Loucy (cell line): ENCODE measurements around the gene NDUFAF5.

Experiments used
- H2AFZ ChIP-seq: fragments of 200-600 bp; sonication (generic); 2 replicates; pipeline ENCODE4 v1.6.0; 2016; ENCODE audit warnings: antibody characterized with exemption, mild to moderate bottlenecking, low read length, moderate library complexity
- H3F3A ChIP-seq: fragments of 200-600 bp; 2 replicates; pipeline ENCODE4 v1.6.0; 2016; ENCODE audit warnings: antibody characterized with exemption, low read depth, mild to moderate bottlenecking
- H3K27me3 ChIP-seq: fragments of 200-600 bp; sonication (generic); 2 replicates; pipeline ENCODE4 v1.6.1; 2014; ENCODE audit warnings: low read length, mild to moderate bottlenecking; ENCODE audit not compliant: insufficient read depth, poor library complexity, severe bottlenecking
- H3K36me3 ChIP-seq: fragments of 200-600 bp; sonication (generic); 2 replicates; pipeline ENCODE4 v1.6.1; 2016; ENCODE audit warnings: low read length; ENCODE audit not compliant: insufficient read depth
- H3K4me1 ChIP-seq: fragments of 200-600 bp; sonication (generic); 2 replicates; pipeline ENCODE4 v1.5.1; 2014; ENCODE audit warnings: low read length, mild to moderate bottlenecking; ENCODE audit not compliant: insufficient read depth, poor library complexity, severe bottlenecking
- H3K4me2 ChIP-seq: fragments of 200-600 bp; sonication (generic); 2 replicates; pipeline ENCODE4 v1.6.0; 2014; ENCODE audit warnings: antibody characterized with exemption, low read length, low read depth, mild to moderate bottlenecking; ENCODE audit not compliant: poor library complexity, severe bottlenecking
- H3K4me3 ChIP-seq: fragments of 200-600 bp; sonication (generic); 2 replicates; pipeline ENCODE4 v1.5.1; 2014; ENCODE audit warnings: low read length, mild to moderate bottlenecking, mixed read lengths; ENCODE audit not compliant: poor library complexity, severe bottlenecking
- H3K79me2 ChIP-seq: fragments of 200-600 bp; sonication (generic); 2 replicates; pipeline ENCODE4 v1.6.1; 2014; ENCODE audit warnings: low read length; ENCODE audit not compliant: insufficient read depth
- H3K9ac ChIP-seq: fragments of 200-600 bp; sonication (generic); 2 replicates; pipeline ENCODE4 v1.6.0; 2014; ENCODE audit warnings: mild to moderate bottlenecking, low read depth, low read length, moderate library complexity; ENCODE audit not compliant: poor library complexity, severe bottlenecking
- H3K9me2 ChIP-seq: fragments of 200-600 bp; sonication (generic); replicated peaks from 2 replicates; pipeline ENCODE4 v1.6.1; 2016; ENCODE audit warnings: low read depth, low read length, mixed read lengths
- H3K9me3 ChIP-seq: fragments of 200-600 bp; sonication (generic); 2 replicates; pipeline ENCODE4 v1.6.1; 2014; ENCODE audit warnings: mild to moderate bottlenecking, antibody characterized with exemption, low read length, low read depth; ENCODE audit not compliant: insufficient read depth
- H4K20me1 ChIP-seq: fragments of 200-600 bp; sonication (generic); 2 replicates; pipeline ENCODE4 v1.6.0; 2014; ENCODE audit warnings: antibody characterized with exemption, low read length, mild to moderate bottlenecking; ENCODE audit not compliant: insufficient read depth, poor library complexity, severe bottlenecking
- EZH2phosphoT487 ChIP-seq: fragments of 200-600 bp; IDR thresholded peaks from 2 replicates; pipeline ENCODE4 v1.6.1; 2018; ENCODE audit warnings: antibody characterized with exemption, mild to moderate bottlenecking, moderate library complexity, borderline replicate concordance
- TF ChIP-seq, protein P1 (sequence below): fragments of 200-600 bp; sonication (generic); conservative IDR thresholded peaks from 2 replicates; pipeline ENCODE4 v1.5.1; 2014; ENCODE audit warnings: mild to moderate bottlenecking, antibody characterized with exemption, low read length

The NDUFAF5 gene

DNA sequence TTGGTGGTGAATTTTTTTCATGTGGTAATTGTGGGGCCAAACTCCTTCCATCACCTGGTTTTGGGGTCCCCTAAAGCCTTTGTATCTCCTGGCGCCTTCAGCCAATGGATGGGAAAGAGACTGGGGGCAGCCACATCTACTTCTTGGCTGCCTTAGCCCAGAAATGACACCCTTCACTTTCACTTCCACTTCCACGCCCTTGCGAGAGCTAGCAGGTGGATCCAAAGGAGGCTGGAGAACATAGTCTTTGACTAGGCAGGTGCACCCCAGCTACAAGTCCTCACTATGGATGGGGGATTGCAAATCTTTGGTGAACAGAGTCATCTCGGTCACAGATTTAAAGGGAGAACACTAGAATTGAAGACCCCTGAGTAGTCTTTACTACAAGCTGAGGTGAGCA is 70.8 kb downstream of the NDUFAF5 start:
- Histone ChIP-seq H3F3A (no peaks in the 10 kb centered on the region), H3K9me3 (no peaks in the 10 kb centered on the region), H3K79me2 (no peaks in the 10 kb centered on the region), H3K4me3 (no peak overlapping the region), H3K27me3 (no peaks in the 10 kb centered on the region), H3K4me2 (no peak overlapping the region), H3K36me3 (no peaks in the 10 kb centered on the region), H4K20me1 (no peaks in the 10 kb centered on the region), H2AFZ (no peak overlapping the region), H3K9me2 (no peaks in the 10 kb centered on the region), H3K9ac (no peak overlapping the region), H3K4me1 (no peaks in the 10 kb centered on the region)
- TF ChIP-seq, protein P1, sequence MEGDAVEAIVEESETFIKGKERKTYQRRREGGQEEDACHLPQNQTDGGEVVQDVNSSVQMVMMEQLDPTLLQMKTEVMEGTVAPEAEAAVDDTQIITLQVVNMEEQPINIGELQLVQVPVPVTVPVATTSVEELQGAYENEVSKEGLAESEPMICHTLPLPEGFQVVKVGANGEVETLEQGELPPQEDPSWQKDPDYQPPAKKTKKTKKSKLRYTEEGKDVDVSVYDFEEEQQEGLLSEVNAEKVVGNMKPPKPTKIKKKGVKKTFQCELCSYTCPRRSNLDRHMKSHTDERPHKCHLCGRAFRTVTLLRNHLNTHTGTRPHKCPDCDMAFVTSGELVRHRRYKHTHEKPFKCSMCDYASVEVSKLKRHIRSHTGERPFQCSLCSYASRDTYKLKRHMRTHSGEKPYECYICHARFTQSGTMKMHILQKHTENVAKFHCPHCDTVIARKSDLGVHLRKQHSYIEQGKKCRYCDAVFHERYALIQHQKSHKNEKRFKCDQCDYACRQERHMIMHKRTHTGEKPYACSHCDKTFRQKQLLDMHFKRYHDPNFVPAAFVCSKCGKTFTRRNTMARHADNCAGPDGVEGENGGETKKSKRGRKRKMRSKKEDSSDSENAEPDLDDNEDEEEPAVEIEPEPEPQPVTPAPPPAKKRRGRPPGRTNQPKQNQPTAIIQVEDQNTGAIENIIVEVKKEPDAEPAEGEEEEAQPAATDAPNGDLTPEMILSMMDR = no peak
- TF ChIP-seq EZH2phosphoT487 = no peak

DNA sequence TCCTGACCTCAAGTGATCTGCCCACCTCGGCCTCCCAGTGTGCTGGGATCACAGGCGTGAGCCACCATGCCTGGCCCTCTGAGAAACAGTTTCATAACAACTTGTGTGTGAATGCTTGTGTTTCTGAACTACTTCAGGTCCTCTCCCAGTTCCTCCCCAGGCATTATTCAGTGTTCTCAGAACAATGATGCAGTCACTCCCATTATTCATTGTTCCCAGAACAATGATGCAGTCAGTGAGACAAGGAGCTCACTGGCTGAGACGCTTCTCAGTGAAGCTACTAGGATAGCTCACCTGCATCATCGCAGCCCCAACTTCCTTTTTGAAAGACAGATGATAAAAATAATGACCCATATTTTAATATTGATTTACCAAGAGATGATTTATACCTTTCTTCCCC is 71.5 kb downstream of the NDUFAF5 start:
- no peaks in the 10 kb centered on the region for H3K27me3 ChIP-seq
- H3K9ac ChIP-seq = no peak overlapping the region
- no peaks in the 10 kb centered on the region for H3K9me2 ChIP-seq
- H3K4me3 ChIP-seq = no peak overlapping the region
- H3K4me1 ChIP-seq = no peaks in the 10 kb centered on the region
- no peaks in the 10 kb centered on the region for H3K79me2 ChIP-seq
- no peaks in the 10 kb centered on the region for H3F3A ChIP-seq
- no peaks in the 10 kb centered on the region for H4K20me1 ChIP-seq
- H3K4me2 ChIP-seq = no peak overlapping the region
- TF ChIP-seq, protein P1 = no peak
- no peak for TF ChIP-seq EZH2phosphoT487
- H3K9me3 ChIP-seq = no peaks in the 10 kb centered on the region
- H2AFZ ChIP-seq = no peak overlapping the region
- no peaks in the 10 kb centered on the region for H3K36me3 ChIP-seq

DNA sequence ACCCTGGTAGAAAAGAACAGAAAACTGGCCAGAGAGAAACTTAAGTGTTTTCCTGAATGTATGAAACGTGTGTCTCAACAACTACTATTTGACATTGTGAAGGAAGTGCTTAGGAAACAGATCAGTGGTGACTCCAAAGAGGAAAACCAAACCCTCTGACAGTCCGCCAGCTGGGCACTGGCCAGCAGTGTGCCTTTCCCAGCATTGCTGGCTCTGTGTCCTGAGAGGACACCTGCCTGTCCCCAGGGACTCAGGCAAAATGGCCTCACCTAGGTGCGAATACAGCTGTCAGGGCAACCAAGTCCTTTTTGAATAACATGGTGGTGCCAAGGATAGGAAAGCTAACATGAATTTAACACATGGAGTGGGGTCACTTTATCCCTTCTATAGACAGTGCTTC is 72.5 kb downstream of the NDUFAF5 start:
- H3F3A ChIP-seq = no peaks in the 10 kb centered on the region
- no peak overlapping the region for H3K9ac ChIP-seq
- H3K36me3 ChIP-seq = no peaks in the 10 kb centered on the region
- no peaks in the 10 kb centered on the region for H3K27me3 ChIP-seq
- no peak overlapping the region for H3K4me3 ChIP-seq
- no peaks in the 10 kb centered on the region for H3K79me2 ChIP-seq
- H2AFZ ChIP-seq = no peak overlapping the region
- H3K4me1 ChIP-seq = no peaks in the 10 kb centered on the region
- no peaks in the 10 kb centered on the region for H3K9me3 ChIP-seq
- H4K20me1 ChIP-seq = no peaks in the 10 kb centered on the region
- no peaks in the 10 kb centered on the region for H3K9me2 ChIP-seq
- H3K4me2 ChIP-seq = no peak overlapping the region
- TF ChIP-seq, protein P1 = no peak
- TF ChIP-seq EZH2phosphoT487 = no peak
